PFSK-1 (cell line): ENCODE results near the gene CNDP2.

ENCODE experiments used
- POLR2AphosphoS5 ChIP-seq: IDR thresholded peaks from 2 replicates; pipeline ENCODE4 v1.6.1; 2012; ENCODE audit warnings: low read depth, mild to moderate bottlenecking, control low read depth, low read length, moderate library complexity
- SIN3A ChIP-seq: IDR thresholded peaks from 2 replicates; pipeline ENCODE4 v1.6.1; 2012; ENCODE audit warnings: mild to moderate bottlenecking, low read length, moderate library complexity, borderline replicate concordance; ENCODE audit not compliant: insufficient read depth
- TAF1 ChIP-seq: IDR thresholded peaks from 2 replicates; pipeline ENCODE4 v1.6.1; 2012; ENCODE audit warnings: low read length, control low read depth, borderline replicate concordance; ENCODE audit not compliant: insufficient read depth

DNA sequence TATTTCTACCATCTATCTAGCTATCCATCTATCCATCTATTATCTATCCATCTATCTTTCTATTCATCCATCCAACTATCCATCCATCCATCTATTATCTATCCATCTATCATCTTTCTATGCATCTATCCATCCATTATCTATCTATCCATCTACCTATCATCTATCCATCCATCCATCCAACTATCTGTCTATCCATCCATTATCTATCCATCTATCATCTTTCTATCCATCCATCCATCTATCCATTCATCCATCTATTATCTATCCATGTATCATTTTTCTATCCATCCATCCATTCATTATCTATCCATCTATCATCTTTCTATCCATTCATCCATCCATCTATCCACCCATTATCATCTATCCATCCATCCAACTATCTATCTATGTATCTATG, 76.9 kb downstream of the CNDP2 start:
- no peak for TF ChIP-seq SIN3A
- TF ChIP-seq TAF1, result no peak
- TF ChIP-seq POLR2AphosphoS5, result no peak
